NCI-H345 treated with DMSO at 0.1 percent for 48 hours (cell line): ENCODE measurements around the gene SCAF4.
"Not testable (repeated sequence)": the region's sequence is repeated elsewhere in the genome, so short reads cannot be mapped to it uniquely, and the experiment has no call there.

ENCODE experiments used
- DNase-seq: peaks from one replicate; lab custom pipeline; 2025; ENCODE audit not compliant: unreplicated experiment; lab: John Stamatoyannopoulos, UW

SCAF4 gene

DNA sequence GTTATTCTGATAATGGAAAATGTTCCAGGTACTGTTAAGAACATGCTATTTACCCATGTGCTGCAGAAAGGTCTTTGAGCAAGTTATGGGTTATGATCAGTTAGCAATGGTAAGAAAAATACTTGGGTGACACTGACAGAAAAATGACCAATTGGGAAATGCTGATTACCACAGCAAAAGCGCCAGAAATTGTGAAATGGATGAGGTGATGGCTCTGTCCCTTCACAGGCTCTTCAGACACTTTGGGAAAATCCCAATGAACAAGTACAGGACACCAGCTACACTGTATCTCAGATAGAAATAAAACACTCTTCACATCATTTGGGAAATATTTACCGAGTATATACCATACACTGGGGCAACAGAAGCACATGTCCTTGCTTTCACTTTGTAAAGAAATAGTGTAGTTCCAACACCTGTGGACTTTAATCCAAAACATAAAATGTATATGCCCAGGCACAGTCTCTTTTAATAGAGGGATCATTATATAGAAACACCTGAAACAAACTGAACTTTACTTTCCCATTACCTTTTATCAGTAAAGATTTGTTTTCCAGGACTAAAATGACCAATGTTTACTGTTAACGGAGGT, 58.5 kb downstream of the SCAF4 start:
- DNase-seq = no peak

GRCh38 chr21:31671931-31672330, 60.0 kb downstream of the SCAF4 start:
- no peak for DNase-seq

DNA sequence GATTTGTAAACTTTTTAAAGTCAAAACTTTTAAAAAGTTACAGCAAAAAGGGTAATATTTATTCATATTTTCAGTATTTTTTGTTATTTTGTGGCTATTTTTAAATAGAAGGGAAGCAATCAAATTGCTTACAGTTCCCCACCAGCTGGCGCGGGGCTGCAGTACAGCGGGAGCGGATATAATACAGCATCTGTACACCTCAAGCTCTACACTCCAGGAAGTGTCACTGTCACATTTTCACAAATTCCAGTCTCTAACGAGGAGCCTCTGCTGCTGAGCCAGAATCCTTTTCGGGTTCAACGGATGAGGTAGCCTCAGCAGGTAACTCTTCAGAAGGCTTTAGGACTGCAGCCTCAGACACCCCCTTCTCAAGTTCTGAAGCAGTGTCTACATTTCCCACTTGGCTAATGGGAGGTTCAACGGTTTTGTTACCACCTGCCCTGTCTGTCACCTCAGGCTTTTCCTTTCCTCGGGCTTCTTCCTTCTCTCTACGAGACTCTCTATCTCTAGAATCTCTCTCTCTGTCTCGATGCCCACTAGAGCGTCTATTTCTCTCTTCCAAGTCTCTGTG, 60.7 kb downstream of the SCAF4 start:
- DNase-seq = no peak

GRCh38 chr21:31670070-31670469, 61.8 kb downstream of the SCAF4 start:
- DNase-seq = no peak

GRCh38 chr21:31668651-31669491, 63.0 kb downstream of the SCAF4 start:
- no peak for DNase-seq

GRCh38 chr21:31667639-31668038, 64.3 kb downstream of the SCAF4 start:
- no peak for DNase-seq

DNA sequence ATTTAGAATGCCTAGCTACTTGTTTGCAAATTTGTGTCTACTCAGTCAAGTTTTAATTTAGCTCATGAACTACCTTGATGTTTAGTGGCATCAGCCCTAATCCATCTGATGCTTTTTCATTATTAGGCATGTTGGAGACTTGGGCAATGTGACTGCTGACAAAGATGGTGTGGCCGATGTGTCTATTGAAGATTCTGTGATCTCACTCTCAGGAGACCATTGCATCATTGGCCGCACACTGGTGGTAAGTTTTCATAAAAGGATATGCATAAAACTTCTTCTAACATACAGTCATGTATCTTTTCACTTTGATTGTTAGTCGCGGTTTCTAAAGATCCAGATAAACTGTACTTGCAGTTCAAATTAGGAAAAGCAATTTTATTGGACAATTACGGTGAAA, 64.8 kb downstream of the SCAF4 start:
- no peak for DNase-seq

DNA sequence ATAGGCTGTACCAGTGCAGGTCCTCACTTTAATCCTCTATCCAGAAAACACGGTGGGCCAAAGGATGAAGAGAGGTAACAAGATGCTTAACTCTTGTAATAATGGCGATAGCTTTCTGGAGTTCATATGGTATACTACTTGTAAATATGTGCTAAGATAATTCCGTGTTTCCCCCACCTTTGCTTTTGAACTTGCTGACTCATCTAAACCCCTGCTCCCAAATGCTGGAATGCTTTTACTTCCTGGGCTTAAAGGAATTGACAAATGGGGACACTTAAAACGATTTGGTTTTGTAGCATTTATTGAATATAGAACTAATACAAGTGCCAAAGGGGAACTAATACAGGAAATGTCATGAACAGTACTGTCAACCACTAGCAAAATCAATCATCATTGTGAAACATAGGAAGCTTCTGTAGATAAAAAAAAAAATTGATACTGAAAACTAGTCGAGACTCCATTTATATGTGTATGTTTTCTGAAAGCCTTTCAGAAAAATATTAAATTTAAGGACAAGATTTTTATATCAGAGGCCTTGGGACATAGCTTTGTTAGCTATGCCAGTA, 65.4 kb downstream of the SCAF4 start:
- DNase-seq = no peak

DNA sequence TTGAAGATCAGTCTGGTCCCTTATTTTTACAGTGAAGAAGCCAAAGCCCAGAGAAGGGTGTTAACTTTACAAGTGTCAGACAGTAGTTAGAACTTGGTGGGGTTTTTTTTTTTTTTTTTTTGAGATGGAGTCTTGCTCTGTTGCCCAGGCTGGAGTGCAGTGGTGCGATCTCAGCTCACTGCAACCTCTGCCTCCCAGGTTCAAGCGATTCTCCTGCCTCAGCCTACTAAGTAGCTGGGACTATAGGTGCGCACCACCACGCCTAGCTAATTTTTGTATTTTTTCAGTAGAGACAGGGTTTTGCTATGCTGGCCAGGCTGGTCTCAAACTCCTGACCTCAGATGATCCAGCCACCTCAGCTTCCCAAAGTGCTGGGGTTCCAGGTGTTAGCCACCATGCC, 66.0 kb downstream of the SCAF4 start:
- DNase-seq = not testable (repeated sequence)

GRCh38 chr21:31665397-31665796, 66.5 kb downstream of the SCAF4 start:
- no peak for DNase-seq

GRCh38 chr21:31663584-31664249, 68.2 kb downstream of the SCAF4 start:
- DNase-seq = no peak

DNA sequence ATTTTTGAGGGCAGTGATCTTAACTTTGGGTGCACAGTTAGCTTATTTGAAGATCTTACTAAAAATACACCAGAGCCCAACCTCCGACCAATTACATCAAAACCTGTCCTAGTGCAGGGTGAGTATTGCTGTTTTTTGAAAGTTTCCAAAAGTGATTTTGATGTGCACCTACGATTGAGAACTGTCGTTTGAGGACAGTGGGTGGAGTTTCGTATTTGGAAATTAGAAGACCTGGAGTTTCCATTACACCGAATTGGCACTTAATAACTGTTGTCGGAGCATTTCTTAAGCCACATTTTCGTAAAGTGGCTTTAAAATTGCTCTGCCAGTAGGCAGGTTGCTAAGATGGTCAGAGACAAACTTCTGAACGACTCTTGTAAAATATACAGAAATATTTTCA, 71.3 kb downstream of the SCAF4 start:
- no peak for DNase-seq

DNA sequence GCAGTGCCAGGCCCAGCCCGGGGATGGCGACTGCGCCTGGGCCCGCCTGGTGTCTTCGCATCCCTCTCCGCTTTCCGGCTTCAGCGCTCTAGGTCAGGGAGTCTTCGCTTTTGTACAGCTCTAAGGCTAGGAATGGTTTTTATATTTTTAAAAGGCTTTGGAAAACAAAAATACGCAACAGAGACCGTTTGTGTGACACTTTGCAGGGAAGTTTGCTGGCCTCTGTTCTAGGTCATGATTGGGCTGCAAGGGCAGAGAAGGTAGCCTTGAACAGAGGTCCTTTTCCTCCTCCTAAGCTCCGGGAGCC, 71.7 kb downstream of the SCAF4 start:
- peak; percentile 64 for DNase-seq

DNA sequence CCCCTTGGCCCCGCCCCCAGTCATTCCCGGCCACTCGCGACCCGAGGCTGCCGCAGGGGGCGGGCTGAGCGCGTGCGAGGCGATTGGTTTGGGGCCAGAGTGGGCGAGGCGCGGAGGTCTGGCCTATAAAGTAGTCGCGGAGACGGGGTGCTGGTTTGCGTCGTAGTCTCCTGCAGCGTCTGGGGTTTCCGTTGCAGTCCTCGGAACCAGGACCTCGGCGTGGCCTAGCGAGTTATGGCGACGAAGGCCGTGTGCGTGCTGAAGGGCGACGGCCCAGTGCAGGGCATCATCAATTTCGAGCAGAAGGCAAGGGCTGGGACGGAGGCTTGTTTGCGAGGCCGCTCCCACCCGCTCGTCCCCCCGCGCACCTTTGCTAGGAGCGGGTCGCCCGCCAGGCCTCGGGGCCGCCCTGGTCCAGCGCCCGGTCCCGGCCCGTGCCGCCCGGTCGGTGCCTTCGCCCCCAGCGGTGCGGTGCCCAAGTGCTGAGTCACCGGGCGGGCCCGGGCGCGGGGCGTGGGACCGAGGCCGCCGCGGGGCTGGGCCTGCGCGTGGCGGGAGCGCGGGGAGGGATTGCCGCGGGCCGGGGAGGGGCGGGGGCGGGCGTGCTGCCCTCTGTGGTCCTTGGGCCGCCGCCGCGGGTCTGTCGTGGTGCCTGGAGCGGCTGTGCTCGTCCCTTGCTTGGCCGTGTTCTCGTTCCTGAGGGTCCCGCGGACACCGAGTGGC, 72.2 kb downstream of the SCAF4 start, which contains the start of gene SOD1:
TSS of gene SOD1 (plus strand) at position 158 of the 723 bp plus-strand sequence. CDS start at position 235, 77 bp downstream.
- DNase-seq = peak; percentile 95

DNA sequence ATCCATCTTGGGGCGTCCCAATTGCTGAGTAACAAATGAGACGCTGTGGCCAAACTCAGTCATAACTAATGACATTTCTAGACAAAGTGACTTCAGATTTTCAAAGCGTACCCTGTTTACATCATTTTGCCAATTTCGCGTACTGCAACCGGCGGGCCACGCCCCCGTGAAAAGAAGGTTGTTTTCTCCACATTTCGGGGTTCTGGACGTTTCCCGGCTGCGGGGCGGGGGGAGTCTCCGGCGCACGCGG, 72.7 kb downstream of the SCAF4 start:
- peak; percentile 94 for DNase-seq

GRCh38 chr21:31658053-31658452, 73.9 kb downstream of the SCAF4 start:
- DNase-seq = no peak

GRCh38 chr21:31656199-31657095, 75.5 kb downstream of the SCAF4 start:
- no peak for DNase-seq

- not testable (repeated sequence) for DNase-seq
Measured at GRCh38 chr21:31654821-31655580, 76.9 kb downstream of the SCAF4 start.

- no peak for DNase-seq
Measured at GRCh38 chr21:31654340-31654739, 77.6 kb downstream of the SCAF4 start.
